Measurements from ENCODE around the gene FCN3.

The FCN3 gene

GRCh38 chr1:27361553-27361952 is 13.1 kb downstream of the FCN3 start:
- DNase-seq (ENCODE audit: low read depth): no peak
- H3K4me3 ChIP-seq (ENCODE audit: low read length): no peak overlapping the region
- no peak for TF ChIP-seq CTCF (IDR thresholded peaks at IDR 0.05; ENCODE audit: insufficient read depth, low read depth, low read length, missing control alignments)

GRCh38 chr1:27361044-27361402 is 13.6 kb downstream of the FCN3 start:
- TF ChIP-seq CTCF (IDR thresholded peaks at IDR 0.05; ENCODE audit: insufficient read depth, low read depth, low read length, missing control alignments): no peak
- no peak overlapping the region for H3K4me3 ChIP-seq (ENCODE audit: low read length)
- no peak for DNase-seq (ENCODE audit: low read depth)

- no peak for DNase-seq (ENCODE audit: low read depth)
- no peak for TF ChIP-seq CTCF (IDR thresholded peaks at IDR 0.05; ENCODE audit: insufficient read depth, low read depth, low read length, missing control alignments)
- no peak overlapping the region for H3K4me3 ChIP-seq (ENCODE audit: low read length)
Measured at GRCh38 chr1:27360159-27361043, 14.2 kb downstream of the FCN3 start.

GRCh38 chr1:27359822-27360158 is 14.8 kb downstream of the FCN3 start:
- no peak overlapping the region for H3K4me3 ChIP-seq (ENCODE audit: low read length)
- DNase-seq (ENCODE audit: low read depth): no peak
- TF ChIP-seq CTCF (IDR thresholded peaks at IDR 0.05; ENCODE audit: insufficient read depth, low read depth, low read length, missing control alignments): no peak

GRCh38 chr1:27358928-27359313 is 15.7 kb downstream of the FCN3 start:
- no peak overlapping the region for H3K4me3 ChIP-seq (ENCODE audit: low read length)
- no peak for DNase-seq (ENCODE audit: low read depth)
- no peak for TF ChIP-seq CTCF (IDR thresholded peaks at IDR 0.05; ENCODE audit: insufficient read depth, low read depth, low read length, missing control alignments)

GRCh38 chr1:27358038-27358927 is 16.3 kb downstream of the FCN3 start:
- TF ChIP-seq CTCF (IDR thresholded peaks at IDR 0.05; ENCODE audit: insufficient read depth, low read depth, low read length, missing control alignments): no peak
- no peak for DNase-seq (ENCODE audit: low read depth)
- H3K4me3 ChIP-seq (ENCODE audit: low read length): no peak overlapping the region
